ENCODE results near the gene BABAM2. TPM values are rescaled to one million over a fixed set of nuclear protein-coding genes. Genes with fewer than 3 reads are reported as not detected.

Gene BABAM2
- total and polyA plus RNA-seq, 2 of the 4 experiments (the other 2 are of a cell fraction): 20.9 to 23.1 TPM

DNA sequence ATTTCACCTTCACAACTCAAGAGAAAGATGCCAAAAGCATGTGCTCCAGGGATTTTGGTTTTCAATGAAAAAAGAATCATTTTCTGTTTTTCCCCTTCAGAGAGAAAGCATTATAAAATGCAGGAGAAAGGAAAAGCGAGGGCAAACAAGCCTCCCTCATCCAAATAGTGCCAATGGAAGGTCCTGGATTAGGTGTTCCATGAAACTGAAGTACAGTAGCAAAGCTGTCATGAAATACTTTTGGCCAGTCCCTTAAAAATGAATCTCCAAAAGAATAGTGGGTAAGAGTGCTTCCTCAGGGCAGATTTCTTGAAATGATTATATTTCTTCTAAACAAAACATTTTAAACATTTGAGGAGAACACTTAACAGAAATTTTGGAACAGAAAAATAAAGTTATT, 320.0 kb downstream of the BABAM2 start:
- no peak overlapping the region for H3K56ac ChIP-seq (ENCODE audit: extremely low read depth, insufficient read depth, low read length)
- no peak overlapping the region for H3K14ac ChIP-seq (replicated peaks; ENCODE audit: low read depth, low read length)
- H4K20me1 ChIP-seq (ENCODE audit: insufficient read depth, low read length): no peaks in the 10 kb centered on the region
- no peak overlapping the region for H3K18ac ChIP-seq (ENCODE audit: low read depth, low read length)
- no peaks in the 10 kb centered on the region for H3K9me1 ChIP-seq (ENCODE audit: insufficient read depth, low read length)
- ATAC-seq (ENCODE audit: low read depth) (no peak), DNase-seq (no peak)
- H4K5ac ChIP-seq (ENCODE audit: low read depth, low read length): no peak overlapping the region
- H3K36me3 ChIP-seq (ENCODE audit: control insufficient read depth, insufficient read depth, low read length): no peaks in the 10 kb centered on the region
- peaks cover 2% of the 10 kb centered on the region; the same call in 1 of the 2 replicates for H3K4me1 ChIP-seq (ENCODE audit: control insufficient read depth, insufficient read depth, low read length)
- no peak overlapping the region for H3K4me2 ChIP-seq (ENCODE audit: low read depth, low read length)
- no peak overlapping the region for H4K91ac ChIP-seq (ENCODE audit: insufficient read depth, low read depth, low read length)
- intact Hi-C loops (cut with micrococcal nuclease): no loop called here
- no peak overlapping the region for H2BK20ac ChIP-seq (ENCODE audit: low read depth, low read length)
- H3K9ac ChIP-seq (ENCODE audit: low read depth, low read length): no peak overlapping the region
- H3K79me1 ChIP-seq (ENCODE audit: low read depth in 1 of 2, low read length in 2 of 2): no peaks in the 10 kb centered on the region
- no peaks in the 10 kb centered on the region for H3K9me3 ChIP-seq (ENCODE audit: control insufficient read depth, insufficient read depth, low read length)
- H2AK5ac ChIP-seq (ENCODE audit: low read depth, low read length): no peak overlapping the region
- H3K27me3 ChIP-seq (ENCODE audit: control insufficient read depth, insufficient read depth, low read length): no peaks in the 10 kb centered on the region
- no peak overlapping the region for H2BK120ac ChIP-seq (ENCODE audit: low read depth, low read length)
- POLR2A ChIA-PET (ENCODE audit: unreplicated experiment): no interaction called here
- BruUV-seq (replicated peaks): no TSS peak
- no peak overlapping the region for H2AK9ac ChIP-seq (replicated peaks; ENCODE audit: low read depth, low read length, poor library complexity)
- H4K8ac ChIP-seq (ENCODE audit: low read depth in 2 of 2, low read length in 2 of 2): no peak overlapping the region
- no peak overlapping the region for H2BK5ac ChIP-seq (ENCODE audit: low read depth, low read length, poor library complexity, severe bottlenecking)
- H3K4ac ChIP-seq (ENCODE audit: low read depth, low read length): no peak overlapping the region
- WGBS, 2 experiments (ENCODE audit: extremely low coverage in 2 of 2, insufficient read length in 1 of 2): no CpG with 5 or more reads among the region's 1 CpG
- no peak overlapping the region for H2BK15ac ChIP-seq (ENCODE audit: low read depth, low read length)
- H3K4me3 ChIP-seq (ENCODE audit: insufficient read depth, low read depth, low read length): no peak overlapping the region
- dilution Hi-C loops (cut with HindIII; ENCODE audit: low sequenced_read_pairs, unreplicated experiment): no loop called here
- no peak for TF ChIP-seq POLR2A (IDR thresholded peaks at IDR 0.05; ENCODE audit: low read depth, low read length)
- TF ChIP-seq, protein P1, sequence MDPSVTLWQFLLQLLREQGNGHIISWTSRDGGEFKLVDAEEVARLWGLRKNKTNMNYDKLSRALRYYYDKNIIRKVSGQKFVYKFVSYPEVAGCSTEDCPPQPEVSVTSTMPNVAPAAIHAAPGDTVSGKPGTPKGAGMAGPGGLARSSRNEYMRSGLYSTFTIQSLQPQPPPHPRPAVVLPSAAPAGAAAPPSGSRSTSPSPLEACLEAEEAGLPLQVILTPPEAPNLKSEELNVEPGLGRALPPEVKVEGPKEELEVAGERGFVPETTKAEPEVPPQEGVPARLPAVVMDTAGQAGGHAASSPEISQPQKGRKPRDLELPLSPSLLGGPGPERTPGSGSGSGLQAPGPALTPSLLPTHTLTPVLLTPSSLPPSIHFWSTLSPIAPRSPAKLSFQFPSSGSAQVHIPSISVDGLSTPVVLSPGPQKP (IDR thresholded peaks at IDR 0.05; ENCODE audit: borderline replicate concordance, low read depth, low read length): no peak
- no peak overlapping the region for H2AFZ ChIP-seq (replicated peaks; ENCODE audit: low read length, poor library complexity)
- H3K27ac ChIP-seq (ENCODE audit: insufficient read depth, low read length): no peak overlapping the region
- no peak overlapping the region for H3K23ac ChIP-seq (ENCODE audit: low read depth, low read length)
- CTCF ChIA-PET: no interaction called here
- in situ Hi-C loops (cut with MboI; ENCODE audit: low sequenced_read_pairs): no loop called here
